ENCODE measurements around the gene ARHGEF11.

ARHGEF11 gene, protein sequence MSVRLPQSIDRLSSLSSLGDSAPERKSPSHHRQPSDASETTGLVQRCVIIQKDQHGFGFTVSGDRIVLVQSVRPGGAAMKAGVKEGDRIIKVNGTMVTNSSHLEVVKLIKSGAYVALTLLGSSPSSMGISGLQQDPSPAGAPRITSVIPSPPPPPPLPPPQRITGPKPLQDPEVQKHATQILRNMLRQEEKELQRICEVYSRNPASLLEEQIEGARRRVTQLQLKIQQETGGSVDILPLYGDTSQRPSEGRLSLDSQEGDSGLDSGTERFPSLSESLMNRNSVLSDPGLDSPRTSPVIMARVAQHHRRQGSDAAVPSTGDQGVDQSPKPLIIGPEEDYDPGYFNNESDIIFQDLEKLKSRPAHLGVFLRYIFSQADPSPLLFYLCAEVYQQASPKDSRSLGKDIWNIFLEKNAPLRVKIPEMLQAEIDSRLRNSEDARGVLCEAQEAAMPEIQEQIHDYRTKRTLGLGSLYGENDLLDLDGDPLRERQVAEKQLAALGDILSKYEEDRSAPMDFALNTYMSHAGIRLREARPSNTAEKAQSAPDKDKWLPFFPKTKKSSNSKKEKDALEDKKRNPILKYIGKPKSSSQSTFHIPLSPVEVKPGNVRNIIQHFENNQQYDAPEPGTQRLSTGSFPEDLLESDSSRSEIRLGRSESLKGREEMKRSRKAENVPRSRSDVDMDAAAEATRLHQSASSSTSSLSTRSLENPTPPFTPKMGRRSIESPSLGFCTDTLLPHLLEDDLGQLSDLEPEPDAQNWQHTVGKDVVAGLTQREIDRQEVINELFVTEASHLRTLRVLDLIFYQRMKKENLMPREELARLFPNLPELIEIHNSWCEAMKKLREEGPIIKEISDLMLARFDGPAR (N-terminal part only)

GRCh38 chr1:157045250-157046218, at the start of gene ARHGEF11:
ARHGEF11 (minus strand) TSS chr1:157045742; CDS start chr1:157044330, 1,412 bp downstream.
- Histone ChIP-seq H3K9ac (ENCODE audit: low read depth, low read length) (peak within 1 kb of the TSS; percentile 82), H3K36me3 (ENCODE audit: control insufficient read depth, insufficient read depth, low read length) (no peaks in the 10 kb centered on the region), H3K9me3 (ENCODE audit: control insufficient read depth, insufficient read depth, low read length) (no peaks in the 10 kb centered on the region), H3K27me3 (ENCODE audit: control insufficient read depth, insufficient read depth, low read length) (no peaks in the 10 kb centered on the region), H3K27ac (ENCODE audit: low read depth, low read length) (peak within 1 kb of the TSS; percentile 81), H3K4me1 (ENCODE audit: control insufficient read depth, insufficient read depth, low read length) (peaks cover 34% of the 10 kb centered on the region), H3K4me3 (ENCODE audit: low read depth, low read length) (peak within 1 kb of the TSS; percentile 77)

DNA sequence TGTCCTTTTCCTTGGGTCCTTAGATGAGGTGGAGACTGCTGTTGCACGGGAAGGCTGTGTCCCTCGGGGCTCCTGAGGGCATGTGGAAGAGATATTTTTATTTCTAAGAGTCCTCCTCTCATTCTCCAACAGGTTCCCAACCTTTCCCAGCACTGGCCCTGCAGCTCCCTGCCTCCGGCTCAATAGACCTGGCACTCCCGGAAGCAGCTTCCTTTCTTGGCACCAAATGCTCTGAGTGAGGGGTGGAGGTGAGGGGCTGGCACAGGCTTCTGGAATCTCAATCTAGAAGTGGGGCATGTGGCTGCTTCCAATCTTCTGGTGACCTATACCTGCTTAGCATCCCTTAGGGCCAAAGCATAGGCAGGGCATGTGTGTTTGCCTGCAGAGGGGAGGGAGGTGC, 49.5 kb upstream of the ARHGEF11 start:
- H3K4me1 ChIP-seq (ENCODE audit: control insufficient read depth, insufficient read depth, low read length) = 0 out of 2 replicates have a peak, but pooled peaks cover 5% of the 10 kb centered on the region
- H3K36me3 ChIP-seq (ENCODE audit: control insufficient read depth, insufficient read depth, low read length) = no peaks in the 10 kb centered on the region

DNA sequence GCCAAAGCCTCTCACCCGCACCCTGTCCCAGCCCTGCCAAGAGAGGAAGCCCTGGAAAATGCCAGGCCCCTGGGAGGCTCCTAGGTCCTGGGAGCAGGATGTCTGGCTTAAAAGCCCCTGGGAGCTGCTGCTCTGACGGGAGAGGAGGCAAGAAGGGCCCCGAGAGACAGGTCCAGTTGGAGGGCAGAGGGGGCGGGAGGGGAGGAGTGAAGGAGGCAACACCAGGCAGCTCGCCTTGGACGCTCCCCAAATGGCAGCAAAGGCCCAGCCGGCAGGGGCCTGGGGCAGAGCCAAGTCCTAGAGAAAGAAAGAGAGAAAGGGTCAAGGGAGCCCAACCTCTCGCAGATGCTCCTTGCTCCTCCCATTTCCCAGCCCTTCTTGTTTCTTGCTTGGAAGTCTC, 47.3 kb upstream of the ARHGEF11 start:
- no peak overlapping the region for H3K9ac ChIP-seq (ENCODE audit: low read depth, low read length)
- H3K4me3 ChIP-seq (ENCODE audit: low read depth, low read length) = no peak overlapping the region
- H3K4me1 ChIP-seq (ENCODE audit: control insufficient read depth, insufficient read depth, low read length) = 0 out of 2 replicates have a peak, but pooled peaks cover 5% of the 10 kb centered on the region
- no peak overlapping the region for H3K27ac ChIP-seq (ENCODE audit: low read depth, low read length)
- H3K9me3 ChIP-seq (ENCODE audit: control insufficient read depth, insufficient read depth, low read length) = no peaks in the 10 kb centered on the region
- H3K27me3 ChIP-seq (ENCODE audit: control insufficient read depth, insufficient read depth, low read length) = no peaks in the 10 kb centered on the region
- no peaks in the 10 kb centered on the region for H3K36me3 ChIP-seq (ENCODE audit: control insufficient read depth, insufficient read depth, low read length)

More for the DNA sequence above, 49.5 kb upstream of the ARHGEF11 start:
- H3K4me3 ChIP-seq (ENCODE audit: low read depth, low read length) = no peak overlapping the region
- no peak overlapping the region for H3K27ac ChIP-seq (ENCODE audit: low read depth, low read length)
- H3K9ac ChIP-seq (ENCODE audit: low read depth, low read length) = no peak overlapping the region
- no peaks in the 10 kb centered on the region for H3K9me3 ChIP-seq (ENCODE audit: control insufficient read depth, insufficient read depth, low read length)
- H3K27me3 ChIP-seq (ENCODE audit: control insufficient read depth, insufficient read depth, low read length) = no peaks in the 10 kb centered on the region

- Histone ChIP-seq H3K9me3 (ENCODE audit: control insufficient read depth, insufficient read depth, low read length) (no peaks in the 10 kb centered on the region), H3K27me3 (ENCODE audit: control insufficient read depth, insufficient read depth, low read length) (no peaks in the 10 kb centered on the region), H3K4me1 (ENCODE audit: control insufficient read depth, insufficient read depth, low read length) (peaks cover 7% of the 10 kb centered on the region), H3K4me3 (ENCODE audit: low read depth, low read length) (no peak overlapping the region), H3K27ac (ENCODE audit: low read depth, low read length) (no peak overlapping the region), H3K9ac (ENCODE audit: low read depth, low read length) (no peak overlapping the region), H3K36me3 (ENCODE audit: control insufficient read depth, insufficient read depth, low read length) (no peaks in the 10 kb centered on the region)
These were observed 46.2 kb upstream of the ARHGEF11 start for GRCh38 chr1:157091668-157092273.

GRCh38 chr1:157091186-157091585, 45.6 kb upstream of the ARHGEF11 start:
- Histone ChIP-seq H3K9me3 (ENCODE audit: control insufficient read depth, insufficient read depth, low read length) (no peaks in the 10 kb centered on the region), H3K4me1 (ENCODE audit: control insufficient read depth, insufficient read depth, low read length) (peaks cover 13% of the 10 kb centered on the region), H3K36me3 (ENCODE audit: control insufficient read depth, insufficient read depth, low read length) (no peaks in the 10 kb centered on the region), H3K27me3 (ENCODE audit: control insufficient read depth, insufficient read depth, low read length) (no peaks in the 10 kb centered on the region), H3K9ac (ENCODE audit: low read depth, low read length) (no peak overlapping the region), H3K4me3 (ENCODE audit: low read depth, low read length) (no peak overlapping the region), H3K27ac (ENCODE audit: low read depth, low read length) (no peak overlapping the region)

DNA sequence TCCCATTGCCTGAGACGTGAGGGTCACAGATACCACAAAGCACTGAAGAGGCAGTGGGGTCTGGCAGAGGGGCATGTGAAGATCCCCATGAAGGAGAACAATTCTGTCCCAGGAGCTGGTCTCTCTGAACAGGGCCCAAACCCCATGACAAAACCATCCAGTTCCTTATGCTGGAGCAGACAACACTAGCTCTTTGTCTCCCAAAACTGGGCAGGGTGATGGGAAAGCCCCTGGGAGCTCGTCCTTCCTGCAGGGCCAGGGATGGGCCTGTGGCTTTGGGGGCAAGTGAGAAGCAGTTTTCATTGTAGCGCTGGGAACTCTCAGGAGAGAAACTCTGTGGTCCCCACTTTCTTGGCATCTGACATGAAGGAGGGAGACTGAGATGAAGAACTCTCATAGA, 45.2 kb upstream of the ARHGEF11 start:
- H3K9me3 ChIP-seq (ENCODE audit: control insufficient read depth, insufficient read depth, low read length) = no peaks in the 10 kb centered on the region
- H3K27me3 ChIP-seq (ENCODE audit: control insufficient read depth, insufficient read depth, low read length) = no peaks in the 10 kb centered on the region
- H3K4me1 ChIP-seq (ENCODE audit: control insufficient read depth, insufficient read depth, low read length) = peaks cover 13% of the 10 kb centered on the region
- no peak overlapping the region for H3K9ac ChIP-seq (ENCODE audit: low read depth, low read length)
- H3K27ac ChIP-seq (ENCODE audit: low read depth, low read length) = no peak overlapping the region
- no peaks in the 10 kb centered on the region for H3K36me3 ChIP-seq (ENCODE audit: control insufficient read depth, insufficient read depth, low read length)
- no peak overlapping the region for H3K4me3 ChIP-seq (ENCODE audit: low read depth, low read length)

DNA sequence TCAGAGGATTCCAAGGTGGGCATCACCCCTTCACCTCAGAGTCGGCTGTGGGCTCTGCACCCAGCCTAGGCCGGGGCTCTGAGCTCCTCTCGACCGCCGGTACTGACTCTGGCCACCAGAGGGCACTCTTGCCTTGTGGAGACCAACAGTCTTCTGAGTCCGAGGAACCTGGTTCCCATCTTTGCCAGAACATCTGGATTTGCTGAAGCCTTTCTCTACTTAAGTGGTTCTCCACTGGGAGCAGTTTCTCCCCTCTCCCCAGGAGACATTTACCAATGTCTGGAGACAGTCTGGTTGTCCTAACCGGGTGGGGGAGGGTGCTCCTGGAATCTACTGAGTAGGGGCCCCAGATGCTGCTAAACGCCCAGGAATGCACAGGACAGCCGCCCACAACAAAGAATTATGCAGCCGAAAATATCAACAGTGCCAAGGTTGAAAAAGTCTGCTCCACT, 44.7 kb upstream of the ARHGEF11 start:
- H3K36me3 ChIP-seq (ENCODE audit: control insufficient read depth, insufficient read depth, low read length) = no peaks in the 10 kb centered on the region
- H3K27ac ChIP-seq (ENCODE audit: low read depth, low read length) = no peak overlapping the region
- H3K9ac ChIP-seq (ENCODE audit: low read depth, low read length) = no peak overlapping the region
- no peaks in the 10 kb centered on the region for H3K9me3 ChIP-seq (ENCODE audit: control insufficient read depth, insufficient read depth, low read length)
- H3K27me3 ChIP-seq (ENCODE audit: control insufficient read depth, insufficient read depth, low read length) = no peaks in the 10 kb centered on the region
- H3K4me3 ChIP-seq (ENCODE audit: low read depth, low read length) = no peak overlapping the region
- peaks cover 13% of the 10 kb centered on the region for H3K4me1 ChIP-seq (ENCODE audit: control insufficient read depth, insufficient read depth, low read length)

GRCh38 chr1:157089789-157090188, 44.2 kb upstream of the ARHGEF11 start:
- Histone ChIP-seq H3K4me1 (ENCODE audit: control insufficient read depth, insufficient read depth, low read length) (peaks cover 13% of the 10 kb centered on the region), H3K9ac (ENCODE audit: low read depth, low read length) (no peak overlapping the region)

GRCh38 chr1:157088607-157089006, 43.1 kb upstream of the ARHGEF11 start:
- no peak overlapping the region for H3K27ac ChIP-seq (ENCODE audit: low read depth, low read length)
- H3K9me3 ChIP-seq (ENCODE audit: control insufficient read depth, insufficient read depth, low read length) = no peaks in the 10 kb centered on the region
- H3K36me3 ChIP-seq (ENCODE audit: control insufficient read depth, insufficient read depth, low read length) = no peaks in the 10 kb centered on the region
- H3K27me3 ChIP-seq (ENCODE audit: control insufficient read depth, insufficient read depth, low read length) = no peaks in the 10 kb centered on the region
- H3K4me3 ChIP-seq (ENCODE audit: low read depth, low read length) = no peak overlapping the region
- peaks cover 13% of the 10 kb centered on the region for H3K4me1 ChIP-seq (ENCODE audit: control insufficient read depth, insufficient read depth, low read length)
- no peak overlapping the region for H3K9ac ChIP-seq (ENCODE audit: low read depth, low read length)

More at GRCh38 chr1:157089789-157090188, 44.2 kb upstream of the ARHGEF11 start:
- Histone ChIP-seq H3K9me3 (ENCODE audit: control insufficient read depth, insufficient read depth, low read length) (no peaks in the 10 kb centered on the region), H3K36me3 (ENCODE audit: control insufficient read depth, insufficient read depth, low read length) (no peaks in the 10 kb centered on the region), H3K27ac (ENCODE audit: low read depth, low read length) (no peak overlapping the region), H3K27me3 (ENCODE audit: control insufficient read depth, insufficient read depth, low read length) (no peaks in the 10 kb centered on the region), H3K4me3 (ENCODE audit: low read depth, low read length) (no peak overlapping the region)

DNA sequence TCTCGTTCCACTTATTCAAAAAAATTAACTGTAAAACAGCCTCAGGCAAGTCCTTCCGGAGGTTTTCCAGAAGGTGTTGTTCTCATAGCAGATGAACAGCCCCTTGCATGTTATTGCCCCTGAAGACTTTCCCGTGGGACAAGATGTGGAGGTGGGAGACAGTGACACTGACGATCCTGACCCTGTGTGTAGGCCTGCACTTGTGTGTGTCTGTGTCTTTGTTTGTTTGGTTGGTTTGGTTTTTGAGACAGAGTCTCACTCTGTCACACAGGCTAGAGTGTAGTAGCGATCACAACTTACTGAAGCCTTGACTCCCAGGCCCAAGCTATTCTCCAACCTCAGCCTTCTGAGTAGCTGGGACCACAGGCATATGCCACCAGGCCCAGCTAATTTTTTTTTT, 41.5 kb upstream of the ARHGEF11 start:
- Histone ChIP-seq H3K36me3 (ENCODE audit: control insufficient read depth, insufficient read depth, low read length) (no peaks in the 10 kb centered on the region), H3K27ac (ENCODE audit: low read depth, low read length) (no peak overlapping the region), H3K9ac (ENCODE audit: low read depth, low read length) (no peak overlapping the region), H3K4me1 (ENCODE audit: control insufficient read depth, insufficient read depth, low read length) (peaks cover 13% of the 10 kb centered on the region), H3K4me3 (ENCODE audit: low read depth, low read length) (no peak overlapping the region), H3K9me3 (ENCODE audit: control insufficient read depth, insufficient read depth, low read length) (no peaks in the 10 kb centered on the region), H3K27me3 (ENCODE audit: control insufficient read depth, insufficient read depth, low read length) (no peaks in the 10 kb centered on the region)
